Left lung (tissue), 10 donors: ENCODE results near the gene C15orf39. TPM values are rescaled to one million over a fixed set of nuclear protein-coding genes. Genes with fewer than 3 reads are reported as not detected.
A peak's percentile ranks its signal among the peaks of the same experiment; 100 is the strongest.

Source experiments
- ATAC-seq: fragments of 200-7000 bp; cut with Tn5 transposase; one replicate; pipeline ENCODE4 v1.9.1; 2020; ENCODE audit warnings: moderate library complexity
- DNase-seq, 4 donors: peaks; one replicate each; pipeline ENCODE4 v3.0.0-alpha.2; 2013 to 2020
- H3K27ac ChIP-seq, 2 donors: fragments of 200-600 bp; sonication (generic) in 1 of 2; one replicate each; pipeline versions ENCODE4 v1.5.0 to v1.8.0; 2020 to 2021
- H3K27me3 ChIP-seq, 2 donors: fragments of 200-600 bp; sonication (generic) in 1 of 2; one replicate each; pipeline versions ENCODE4 v1.5.0 to v1.8.0; 2020 to 2021
- H3K36me3 ChIP-seq, 2 donors: fragments of 200-600 bp; sonication (generic) in 1 of 2; one replicate each; pipeline versions ENCODE4 v1.5.0 to v1.8.0; 2020 to 2021
- H3K4me1 ChIP-seq, 2 donors: fragments of 200-600 bp; one replicate each; pipeline ENCODE4 v1.8.0; 2021
- H3K4me3 ChIP-seq, 2 donors: fragments of 200-600 bp; sonication (generic) in 1 of 2; one replicate each; pipeline versions ENCODE4 v1.5.0 to v1.8.0; 2020 to 2021; ENCODE audit warnings: mild to moderate bottlenecking in 1 of 2
- H3K9me3 ChIP-seq, 2 donors: fragments of 200-600 bp; sonication (generic) in 1 of 2; one replicate each; pipeline versions ENCODE4 v1.5.0 to v1.8.0; 2020 to 2021
- intact Hi-C, 2 donors: fragments of 100-400 bp; cut with DNase I; formaldehyde crosslinking; loops; one replicate each; pipeline versions ENCODE4 v1.11.2 to v1.14.2; 2022
- polyA plus RNA-seq, 6 donors: library from polyadenylated mRNA; unstranded; fragments of 120-200 nt; gene quantifications; one replicate each; pipeline ENCODE4 v1.2.1, GENCODE V29; 2013; ENCODE audit not compliant: insufficient read length in 6 of 6
- total RNA-seq, 2 donors: library from RNA; stranded (reverse); fragmentation: NEBNext Ultra II Directional; extraction: Animal tissue kit (Norgen Biotek cat#: 25700); gene quantifications; one replicate each; pipeline ENCODE4 v1.2.1, GENCODE V29; 2021
- TF ChIP-seq, protein P1 (sequence below), 2 donors: fragments of 200-600 bp; sonication (generic) in 1 of 2; IDR thresholded peaks; one replicate each; pipeline versions ENCODE4 v1.5.0 to v1.8.0; 2021; ENCODE audit warnings: antibody characterized with exemption in 2 of 2
- donor health status: DM: no; HTN: yes; CAD: no.
- donor health status: DM: no; HTN: no; CAD: no.

Gene C15orf39
- total and polyA plus RNA-seq, 8 donors = 7.8 to 35.7 (median 13.9) TPM

DNA sequence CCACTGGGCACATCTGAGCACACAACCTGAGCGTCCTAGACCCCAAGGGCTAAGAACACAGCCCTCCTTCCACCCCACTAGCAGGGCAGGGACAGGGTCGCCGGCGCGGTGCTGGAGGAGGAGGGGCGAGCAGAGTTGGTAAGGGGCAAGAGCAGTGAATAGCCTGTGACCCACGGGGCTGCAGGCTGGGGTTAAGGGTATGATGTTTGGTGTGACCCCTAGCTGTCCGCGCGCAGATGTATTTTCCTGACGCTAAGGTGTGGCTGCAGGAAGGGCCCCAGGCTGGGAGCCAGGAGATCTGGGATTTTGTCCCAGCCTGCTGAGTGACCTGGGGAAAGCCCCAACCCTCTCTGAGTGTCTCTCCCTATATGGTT lies 1.3 kb upstream of the C15orf39 start:
- intact Hi-C loops = loop anchor here in 1 of 2 donors (10.0 kb wide), 1 partner anchor 166 kb away; no protein-coding TSS in a partner anchor
- ATAC-seq (no peak), DNase-seq (no peak)
- H3K4me1 ChIP-seq = peaks cover 21 to 59% of the 10 kb centered on the region in 2 donors
- H3K4me3 ChIP-seq = no peak overlapping the region
- TF ChIP-seq, protein P1, sequence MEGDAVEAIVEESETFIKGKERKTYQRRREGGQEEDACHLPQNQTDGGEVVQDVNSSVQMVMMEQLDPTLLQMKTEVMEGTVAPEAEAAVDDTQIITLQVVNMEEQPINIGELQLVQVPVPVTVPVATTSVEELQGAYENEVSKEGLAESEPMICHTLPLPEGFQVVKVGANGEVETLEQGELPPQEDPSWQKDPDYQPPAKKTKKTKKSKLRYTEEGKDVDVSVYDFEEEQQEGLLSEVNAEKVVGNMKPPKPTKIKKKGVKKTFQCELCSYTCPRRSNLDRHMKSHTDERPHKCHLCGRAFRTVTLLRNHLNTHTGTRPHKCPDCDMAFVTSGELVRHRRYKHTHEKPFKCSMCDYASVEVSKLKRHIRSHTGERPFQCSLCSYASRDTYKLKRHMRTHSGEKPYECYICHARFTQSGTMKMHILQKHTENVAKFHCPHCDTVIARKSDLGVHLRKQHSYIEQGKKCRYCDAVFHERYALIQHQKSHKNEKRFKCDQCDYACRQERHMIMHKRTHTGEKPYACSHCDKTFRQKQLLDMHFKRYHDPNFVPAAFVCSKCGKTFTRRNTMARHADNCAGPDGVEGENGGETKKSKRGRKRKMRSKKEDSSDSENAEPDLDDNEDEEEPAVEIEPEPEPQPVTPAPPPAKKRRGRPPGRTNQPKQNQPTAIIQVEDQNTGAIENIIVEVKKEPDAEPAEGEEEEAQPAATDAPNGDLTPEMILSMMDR (IDR thresholded peaks at IDR 0.05) = no peak
- H3K36me3 ChIP-seq = no peaks in the 10 kb centered on the region
- H3K9me3 ChIP-seq = no peaks in the 10 kb centered on the region
- H3K27ac ChIP-seq = peak overlapping the region; percentile 7 to 98
- peaks cover 0 to 7% of the 10 kb centered on the region in 2 donors for H3K27me3 ChIP-seq

DNA sequence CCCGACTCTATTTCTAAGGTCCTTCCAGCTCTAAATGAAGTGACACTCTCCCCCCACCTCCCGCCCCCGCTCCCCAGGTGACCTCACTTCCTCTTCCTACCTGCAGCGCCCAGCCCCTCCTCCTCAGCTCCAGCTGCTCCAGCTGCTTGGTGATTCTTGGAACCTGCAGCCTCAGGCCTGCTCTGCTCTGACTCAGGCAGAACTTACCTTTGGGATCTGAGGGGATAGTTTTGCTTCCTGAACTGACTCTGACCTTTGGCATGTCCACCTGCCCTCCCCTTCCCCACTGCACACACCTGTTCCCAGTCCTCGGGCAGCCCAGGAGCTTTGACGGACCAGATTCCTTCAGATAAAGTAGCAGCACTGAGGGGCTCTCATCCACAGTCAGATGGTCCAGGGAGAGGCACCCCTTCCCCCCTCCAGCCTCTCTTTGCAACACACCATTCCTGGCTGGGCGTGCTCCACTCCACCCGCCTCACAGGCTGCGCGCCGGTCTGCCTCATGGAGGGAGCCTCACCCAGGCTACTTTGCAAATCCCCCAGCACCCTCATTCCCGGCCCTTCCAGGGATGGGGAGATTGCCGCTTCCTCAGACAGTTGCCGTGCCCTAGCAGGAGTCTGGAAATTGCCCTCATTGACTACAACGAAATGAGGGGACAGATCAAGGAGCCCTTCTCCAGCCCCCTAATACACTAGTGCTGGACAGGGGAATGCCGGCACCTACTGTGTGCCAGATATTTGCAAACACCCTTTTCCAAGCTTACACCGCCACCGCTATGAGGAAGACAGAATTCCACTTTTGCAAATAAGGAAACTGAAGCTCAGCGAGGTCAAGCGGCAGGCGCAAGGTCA lies 692 bp upstream of the C15orf39 start:
- intact Hi-C loops = loop anchor here in 1 of 2 donors (10.0 kb wide), 1 partner anchor 166 kb away; no protein-coding TSS in a partner anchor
- peak in 1 of 4 donors; percentile 73 for DNase-seq
- H3K27ac ChIP-seq = peak overlapping the region; percentile 93 to 98
- peaks cover 0 to under 1% of the 10 kb centered on the region in 2 donors for H3K27me3 ChIP-seq
- H3K9me3 ChIP-seq = no peaks in the 10 kb centered on the region
- TF ChIP-seq, protein P1 (IDR thresholded peaks at IDR 0.05) = no peak
- H3K4me3 ChIP-seq = peak overlapping the region; percentile 97 to 100
- peaks cover 21 to 58% of the 10 kb centered on the region in 2 donors for H3K4me1 ChIP-seq
- ATAC-seq = peak; percentile 33
- H3K36me3 ChIP-seq = peaks cover 0 to 4% of the 10 kb centered on the region in 2 donors

DNA sequence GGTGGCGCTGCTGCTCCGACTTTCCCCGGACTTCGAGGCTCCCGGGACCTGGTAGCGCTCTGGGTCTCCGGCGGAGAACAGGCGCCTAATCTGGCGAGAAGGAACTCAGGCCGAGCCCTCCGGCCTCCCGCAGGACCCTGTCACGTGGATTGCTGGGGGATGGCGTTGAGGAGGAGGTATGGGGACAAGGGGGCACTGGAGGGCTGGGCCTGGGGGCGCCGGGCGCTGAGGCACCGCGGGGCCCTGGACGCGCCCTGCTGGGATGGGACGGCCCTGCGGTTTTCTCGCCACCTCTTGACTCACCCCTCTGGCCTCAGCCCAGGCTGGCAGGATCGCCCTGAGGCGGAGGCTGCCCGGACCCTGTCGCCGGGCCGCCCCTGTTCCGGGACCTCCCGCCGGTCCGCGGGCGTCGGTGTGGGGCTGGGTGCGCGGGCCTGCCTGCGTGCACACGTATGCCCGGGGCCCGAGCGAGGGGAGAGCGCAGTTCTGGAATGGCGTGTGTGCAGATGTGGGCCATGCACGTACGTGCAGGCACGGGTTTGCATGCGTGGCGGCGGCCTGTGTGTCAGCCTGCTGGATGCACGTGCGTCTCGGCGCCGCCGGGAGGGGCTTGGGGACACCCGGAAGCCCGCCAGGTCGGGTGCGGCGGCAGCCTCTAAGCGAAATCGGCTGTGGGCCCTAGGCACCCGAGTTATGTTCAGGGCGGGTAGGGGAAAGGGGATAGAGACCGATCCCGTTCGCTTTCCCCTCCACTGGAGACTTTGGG lies 752 bp downstream of the C15orf39 start:
- intact Hi-C loops = loop anchor here in 1 of 2 donors (10.0 kb wide), 1 partner anchor 168 kb away; no protein-coding TSS in a partner anchor
- Histone ChIP-seq H3K27me3 (no peaks in the 10 kb centered on the region), H3K36me3 (peaks cover 0 to 18% of the 10 kb centered on the region in 2 donors), H3K9me3 (no peaks in the 10 kb centered on the region), H3K4me3 (peak overlapping the region; percentile 97 to 100), H3K4me1 (peaks cover 21 to 66% of the 10 kb centered on the region in 2 donors), H3K27ac (peak overlapping the region; percentile 93 to 98)
- ATAC-seq = peak; percentile 37
- DNase-seq = peak in 3 of 4 donors; percentile 77 to 95 (median 86)
- TF ChIP-seq, protein P1 (IDR thresholded peaks at IDR 0.05) = peak; percentile 17 to 60

DNA sequence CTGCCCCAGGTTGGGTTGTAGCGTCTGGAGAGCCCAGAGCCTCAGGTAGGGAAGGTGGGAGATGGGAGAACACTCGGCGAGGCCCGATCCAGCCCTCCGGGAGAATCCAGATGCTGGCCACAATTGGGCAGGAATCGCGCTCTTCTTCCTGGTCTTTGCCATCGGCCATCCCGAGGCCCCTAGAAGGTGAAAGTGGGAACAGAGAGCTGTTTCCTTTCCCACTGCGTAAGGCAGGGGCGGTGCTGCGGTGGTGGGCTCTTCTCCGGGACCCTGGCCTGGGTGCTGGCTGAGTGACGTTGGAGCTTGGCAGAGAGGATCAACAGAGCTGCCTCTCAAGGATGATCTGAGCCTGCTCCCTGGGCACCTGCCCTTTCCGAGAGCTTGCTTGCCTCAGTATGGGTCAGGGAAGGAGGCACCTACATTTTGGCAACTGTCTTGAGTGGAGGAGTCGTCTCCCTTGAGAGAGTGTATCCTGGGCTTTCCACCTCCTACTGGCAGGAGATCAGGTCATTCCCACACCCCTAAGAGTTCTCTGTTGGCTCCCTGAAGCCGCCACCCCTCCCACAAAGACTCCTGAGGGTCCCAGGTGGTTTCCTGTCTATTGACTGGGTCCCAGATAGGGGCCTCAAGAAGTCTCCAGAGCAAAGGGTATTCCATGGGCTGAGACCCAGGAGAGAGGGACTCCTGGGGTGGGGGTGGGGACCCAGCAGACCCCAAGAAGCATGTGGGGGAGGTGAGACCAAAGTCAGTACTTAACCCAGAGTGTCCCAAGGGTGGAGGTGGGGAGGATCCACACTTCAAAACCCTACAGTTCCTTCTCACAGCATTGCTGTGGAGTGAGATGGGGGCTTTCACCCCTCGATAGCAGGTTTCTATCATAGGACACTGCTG lies 1.6 kb downstream of the C15orf39 start:
- peaks cover 0 to 27% of the 10 kb centered on the region in 2 donors for H3K36me3 ChIP-seq
- H3K4me3 ChIP-seq = peak overlapping the region; percentile 97 to 100
- H3K27ac ChIP-seq = peak overlapping the region; percentile 93 to 98
- no peaks in the 10 kb centered on the region for H3K27me3 ChIP-seq
- TF ChIP-seq, protein P1 (IDR thresholded peaks at IDR 0.05) = no peak
- H3K4me1 ChIP-seq = peaks cover 21 to 74% of the 10 kb centered on the region in 2 donors
- DNase-seq (no peak), ATAC-seq (no peak)
- H3K9me3 ChIP-seq = no peaks in the 10 kb centered on the region
- intact Hi-C loops = loop anchor here in 1 of 2 donors (10.0 kb wide), 1 partner anchor 168 kb away; no protein-coding TSS in a partner anchor
